Chondrocyte (in vitro differentiated cells): ENCODE measurements around the gene TNFSF11. TPM values are rescaled to one million over a fixed set of nuclear protein-coding genes. Genes with fewer than 3 reads are reported as not detected.

Experiments used
- DNase-seq: peaks from one replicate; pipeline ENCODE4 v3.0.0; 2021; ENCODE audit warnings: mixed read lengths, low spot score
- H3K27ac Mint-ChIP-seq: one replicate; pipeline ENCODE4 v1.8.0; 2021; ENCODE audit warnings: mild to moderate bottlenecking, moderate library complexity, mixed read lengths; ENCODE audit not compliant: unreplicated experiment
- H3K27me3 Mint-ChIP-seq: 2 replicates; pipeline ENCODE4 v1.8.0; 2021; ENCODE audit warnings: low read depth, mixed read lengths
- H3K36me3 Mint-ChIP-seq: 2 replicates; pipeline ENCODE4 v1.8.0; 2021; ENCODE audit warnings: low read depth, mixed read lengths
- H3K4me1 Mint-ChIP-seq: 2 replicates; pipeline ENCODE4 v1.8.0; 2021; ENCODE audit warnings: low read depth, mild to moderate bottlenecking, mixed read lengths
- H3K4me3 Mint-ChIP-seq: one replicate; pipeline ENCODE4 v1.8.0; 2021; ENCODE audit warnings: mild to moderate bottlenecking, moderate library complexity, mixed read lengths; ENCODE audit not compliant: unreplicated experiment
- H3K9me3 Mint-ChIP-seq: 2 replicates; pipeline ENCODE4 v1.8.0; 2021; ENCODE audit warnings: low read depth, mixed read lengths
- CTCF ChIP-seq: fragments of 200-600 bp; sonication (generic); IDR thresholded peaks from 2 replicates; pipeline ENCODE4 v1.5.0; 2021; ENCODE audit warnings: antibody characterized with exemption, mild to moderate bottlenecking, moderate library complexity
- total RNA-seq: library from RNA; stranded (reverse); gene quantifications from 3 replicates; pipeline ENCODE4 v1.2.1, GENCODE V29; 2021

TNFSF11 gene
- total RNA-seq, 1 donor from 2014 or later, result 0.37 TPM

GRCh38 chr13:42653679-42654078 is 79.7 kb downstream of the TNFSF11 start:
- no peaks in the 10 kb centered on the region for H3K9me3 Mint-ChIP-seq
- no peaks in the 10 kb centered on the region for H3K4me1 Mint-ChIP-seq
- no peak for TF ChIP-seq CTCF
- H3K27ac Mint-ChIP-seq, result no peak overlapping the region
- H3K4me3 Mint-ChIP-seq, result no peak overlapping the region
- no peak for DNase-seq
- no peaks in the 10 kb centered on the region for H3K36me3 Mint-ChIP-seq
- peaks cover 72% of the 10 kb centered on the region for H3K27me3 Mint-ChIP-seq

GRCh38 chr13:42654212-42654611 is 80.3 kb downstream of the TNFSF11 start:
- TF ChIP-seq CTCF, result no peak
- no peak overlapping the region for H3K4me3 Mint-ChIP-seq
- no peaks in the 10 kb centered on the region for H3K4me1 Mint-ChIP-seq
- H3K27ac Mint-ChIP-seq, result no peak overlapping the region
- DNase-seq, result no peak
- peaks cover 69% of the 10 kb centered on the region for H3K27me3 Mint-ChIP-seq
- H3K36me3 Mint-ChIP-seq, result no peaks in the 10 kb centered on the region
- H3K9me3 Mint-ChIP-seq, result no peaks in the 10 kb centered on the region

- H3K9me3 Mint-ChIP-seq, result no peaks in the 10 kb centered on the region
- no peaks in the 10 kb centered on the region for H3K36me3 Mint-ChIP-seq
- H3K27ac Mint-ChIP-seq, result no peak overlapping the region
- no peaks in the 10 kb centered on the region for H3K4me1 Mint-ChIP-seq
- TF ChIP-seq CTCF, result no peak
- no peak overlapping the region for H3K4me3 Mint-ChIP-seq
- DNase-seq, result no peak
- H3K27me3 Mint-ChIP-seq, result peaks cover 67% of the 10 kb centered on the region
Measured at GRCh38 chr13:42654722-42655121, 80.8 kb downstream of the TNFSF11 start.

GRCh38 chr13:42656161-42656560 is 82.2 kb downstream of the TNFSF11 start:
- peaks cover 63% of the 10 kb centered on the region for H3K27me3 Mint-ChIP-seq
- TF ChIP-seq CTCF, result no peak
- no peak overlapping the region for H3K4me3 Mint-ChIP-seq
- H3K36me3 Mint-ChIP-seq, result no peaks in the 10 kb centered on the region
- H3K4me1 Mint-ChIP-seq, result no peaks in the 10 kb centered on the region
- no peak for DNase-seq
- H3K9me3 Mint-ChIP-seq, result no peaks in the 10 kb centered on the region
- H3K27ac Mint-ChIP-seq, result no peak overlapping the region

DNA sequence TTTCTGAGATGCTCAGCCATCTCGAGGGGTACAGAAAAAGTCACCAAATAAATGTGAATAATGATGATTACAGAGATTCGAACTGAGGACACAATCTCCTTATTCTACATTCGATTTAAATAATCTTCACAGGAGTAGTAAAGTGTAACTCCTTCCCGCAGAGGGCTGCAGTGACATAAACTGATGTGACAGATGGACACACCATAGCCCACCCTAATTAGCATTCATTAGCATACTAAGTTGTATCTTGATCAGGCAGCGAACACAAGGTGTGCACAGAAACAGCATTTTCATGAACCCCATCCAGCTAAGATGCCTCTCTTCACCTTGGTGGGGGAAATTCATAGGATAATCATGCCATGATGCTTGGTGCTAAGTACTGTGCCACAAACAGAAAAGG is 83.0 kb downstream of the TNFSF11 start:
- no peak overlapping the region for H3K27ac Mint-ChIP-seq
- no peaks in the 10 kb centered on the region for H3K9me3 Mint-ChIP-seq

More for the DNA sequence above, 83.0 kb downstream of the TNFSF11 start:
- DNase-seq, result no peak
- H3K36me3 Mint-ChIP-seq, result no peaks in the 10 kb centered on the region
- no peak for TF ChIP-seq CTCF
- H3K27me3 Mint-ChIP-seq, result peaks cover 59% of the 10 kb centered on the region
- no peaks in the 10 kb centered on the region for H3K4me1 Mint-ChIP-seq
- no peak overlapping the region for H3K4me3 Mint-ChIP-seq

Other genes starting within 250 kb of the TNFSF11 start
- not detected in 3 replicates for gene FAM216B, start 207.4 kb downstream of the TNFSF11 start, total RNA-seq